Measurements from ENCODE around the gene ALDH2. TPM values are rescaled to one million over a fixed set of nuclear protein-coding genes. Genes with fewer than 3 reads are reported as not detected.

ALDH2 gene
- polyA plus RNA-seq, 1 donor (not counting 4 experiments of a cell fraction or from before 2014, with no cell fraction given) = 33.8 TPM

DNA sequence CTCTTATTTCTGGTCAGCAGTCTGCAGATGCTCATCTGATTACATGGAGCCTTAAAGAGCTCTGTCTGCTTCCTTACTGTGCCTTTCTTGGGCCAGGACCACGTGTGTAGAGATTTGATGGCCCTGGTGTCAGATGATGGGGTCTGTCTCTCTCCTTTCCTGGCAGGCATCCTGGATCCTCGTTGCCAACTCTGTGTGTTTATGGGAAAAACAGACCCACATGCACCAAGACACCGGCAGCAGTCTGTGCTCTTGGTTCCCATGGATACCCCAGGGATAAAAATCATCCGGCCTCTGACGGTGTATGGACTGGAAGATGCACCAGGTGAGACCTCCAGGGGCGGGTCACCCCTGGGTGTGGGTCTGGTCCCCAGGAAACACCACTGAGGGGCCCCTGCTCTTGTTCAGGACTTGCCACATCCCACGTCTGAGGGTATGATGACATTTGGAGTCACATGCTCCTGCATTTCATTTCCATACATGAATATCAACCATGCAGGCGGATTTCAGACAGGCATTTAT lies 18.5 kb upstream of the ALDH2 start:
- Histone ChIP-seq H3K4me3 (ENCODE audit: control insufficient read depth in 2 of 3, extremely low read depth in 1 of 3, insufficient read depth in 2 of 3, low read depth in 1 of 3, low read length in 3 of 3) (no peak overlapping the region), H3K27me3 (ENCODE audit: control insufficient read depth, extremely low read depth, insufficient read depth, low read length) (no peaks in the 10 kb centered on the region), H3K4me1 (ENCODE audit: control insufficient read depth, extremely low read depth, insufficient read depth, low read length) (no peaks in the 10 kb centered on the region), H3K36me3 (ENCODE audit: control insufficient read depth in 2 of 2, extremely low read depth in 1 of 2, insufficient read depth in 2 of 2, low read length in 2 of 2) (peaks cover 14 to 15% of the 10 kb centered on the region in 2 experiments), H4K20me1 (ENCODE audit: control insufficient read depth, extremely low read depth, insufficient read depth, low read length) (no peaks in the 10 kb centered on the region), H3K27ac (ENCODE audit: control insufficient read depth, insufficient read depth, low read length) (no peak overlapping the region), H3K9ac (ENCODE audit: control insufficient read depth, extremely low read depth, insufficient read depth, low read length) (no peak overlapping the region), H3K4me2 (ENCODE audit: control insufficient read depth, extremely low read depth, insufficient read depth, low read depth, low read length) (no peak overlapping the region), H3K9me1 (ENCODE audit: control insufficient read depth, extremely low read depth, insufficient read depth, low read length) (no peaks in the 10 kb centered on the region), H3K9me3 (ENCODE audit: control insufficient read depth, low read depth, low read length) (no peaks in the 10 kb centered on the region), H2AFZ (ENCODE audit: control insufficient read depth, low read length) (no peak overlapping the region), H3K79me2 (ENCODE audit: control insufficient read depth, insufficient read depth, low read length) (no peaks in the 10 kb centered on the region)
- FAIRE-seq (no peak), DNase-seq (ENCODE audit: low read depth, low spot score) (no peak)
- dilution Hi-C loops (cut with MboI; ENCODE audit: extremely low pct_ligation_motif_present, low sequenced_read_pairs) = no loop called here
- TF ChIP-seq, protein P1, sequence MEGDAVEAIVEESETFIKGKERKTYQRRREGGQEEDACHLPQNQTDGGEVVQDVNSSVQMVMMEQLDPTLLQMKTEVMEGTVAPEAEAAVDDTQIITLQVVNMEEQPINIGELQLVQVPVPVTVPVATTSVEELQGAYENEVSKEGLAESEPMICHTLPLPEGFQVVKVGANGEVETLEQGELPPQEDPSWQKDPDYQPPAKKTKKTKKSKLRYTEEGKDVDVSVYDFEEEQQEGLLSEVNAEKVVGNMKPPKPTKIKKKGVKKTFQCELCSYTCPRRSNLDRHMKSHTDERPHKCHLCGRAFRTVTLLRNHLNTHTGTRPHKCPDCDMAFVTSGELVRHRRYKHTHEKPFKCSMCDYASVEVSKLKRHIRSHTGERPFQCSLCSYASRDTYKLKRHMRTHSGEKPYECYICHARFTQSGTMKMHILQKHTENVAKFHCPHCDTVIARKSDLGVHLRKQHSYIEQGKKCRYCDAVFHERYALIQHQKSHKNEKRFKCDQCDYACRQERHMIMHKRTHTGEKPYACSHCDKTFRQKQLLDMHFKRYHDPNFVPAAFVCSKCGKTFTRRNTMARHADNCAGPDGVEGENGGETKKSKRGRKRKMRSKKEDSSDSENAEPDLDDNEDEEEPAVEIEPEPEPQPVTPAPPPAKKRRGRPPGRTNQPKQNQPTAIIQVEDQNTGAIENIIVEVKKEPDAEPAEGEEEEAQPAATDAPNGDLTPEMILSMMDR (optimal IDR thresholded peaks at IDR 0.05 in 1 of 3, IDR thresholded peaks at IDR 0.05 in 1 of 3, conservative IDR thresholded peaks at IDR 0.05 in 1 of 3; ENCODE audit: extremely low read depth in 1 of 3, insufficient read depth in 2 of 3, low read length in 3 of 3) = no peak
- TF ChIP-seq EZH2 (IDR thresholded peaks at IDR 0.05; ENCODE audit: low read length) = no peak

DNA sequence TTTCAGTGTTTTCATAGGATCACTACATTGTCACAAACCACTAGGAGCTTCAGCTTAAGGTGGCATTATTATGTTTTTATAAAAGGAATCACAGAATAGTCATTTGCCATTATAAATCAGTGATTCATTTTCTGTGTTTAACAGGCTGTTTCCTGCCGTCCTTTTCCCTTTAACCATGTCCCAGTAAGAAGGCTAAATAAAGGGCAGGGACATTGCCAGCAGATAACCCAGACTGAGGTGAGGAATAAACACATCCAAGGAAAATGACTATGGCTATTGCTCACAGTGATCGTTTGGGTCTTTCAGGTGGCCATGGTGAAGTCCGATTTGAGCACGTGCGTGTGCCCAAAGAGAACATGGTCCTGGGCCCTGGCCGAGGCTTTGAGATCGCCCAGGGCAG lies 17.9 kb upstream of the ALDH2 start:
- no peak for TF ChIP-seq EZH2 (IDR thresholded peaks at IDR 0.05; ENCODE audit: low read length)
- TF ChIP-seq, protein P1 (optimal IDR thresholded peaks at IDR 0.05 in 1 of 3, IDR thresholded peaks at IDR 0.05 in 1 of 3, conservative IDR thresholded peaks at IDR 0.05 in 1 of 3; ENCODE audit: extremely low read depth in 1 of 3, insufficient read depth in 2 of 3, low read length in 3 of 3) = no peak
- Histone ChIP-seq H3K27ac (ENCODE audit: control insufficient read depth, insufficient read depth, low read length) (no peak overlapping the region), H3K27me3 (ENCODE audit: control insufficient read depth, extremely low read depth, insufficient read depth, low read length) (no peaks in the 10 kb centered on the region), H3K4me1 (ENCODE audit: control insufficient read depth, extremely low read depth, insufficient read depth, low read length) (no peaks in the 10 kb centered on the region), H3K4me2 (ENCODE audit: control insufficient read depth, extremely low read depth, insufficient read depth, low read depth, low read length) (no peak overlapping the region), H3K36me3 (ENCODE audit: control insufficient read depth in 2 of 2, extremely low read depth in 1 of 2, insufficient read depth in 2 of 2, low read length in 2 of 2) (peaks cover 14 to 15% of the 10 kb centered on the region in 2 experiments), H3K4me3 (ENCODE audit: control insufficient read depth in 2 of 3, extremely low read depth in 1 of 3, insufficient read depth in 2 of 3, low read depth in 1 of 3, low read length in 3 of 3) (no peak overlapping the region), H3K9ac (ENCODE audit: control insufficient read depth, extremely low read depth, insufficient read depth, low read length) (no peak overlapping the region), H3K79me2 (ENCODE audit: control insufficient read depth, insufficient read depth, low read length) (no peaks in the 10 kb centered on the region), H3K9me1 (ENCODE audit: control insufficient read depth, extremely low read depth, insufficient read depth, low read length) (no peaks in the 10 kb centered on the region), H2AFZ (ENCODE audit: control insufficient read depth, low read length) (no peak overlapping the region), H4K20me1 (ENCODE audit: control insufficient read depth, extremely low read depth, insufficient read depth, low read length) (no peaks in the 10 kb centered on the region), H3K9me3 (ENCODE audit: control insufficient read depth, low read depth, low read length) (no peaks in the 10 kb centered on the region)
- no peak for DNase-seq (ENCODE audit: low read depth, low spot score)
- no peak for FAIRE-seq
- dilution Hi-C loops (cut with MboI; ENCODE audit: extremely low pct_ligation_motif_present, low sequenced_read_pairs) = no loop called here

Measured in keratinocyte (primary cell).